ENCODE data around the gene PPT2. TPM values are rescaled to one million over a fixed set of nuclear protein-coding genes. Genes with fewer than 3 reads are reported as not detected.

PPT2 gene
- total RNA-seq, 1 experiment from 2014 or later = 70.9 TPM

- Histone ChIP-seq H3K4me1 (ENCODE audit: insufficient read depth, low read length, poor library complexity, severe bottlenecking) (peaks cover 20% of the 10 kb centered on the region), H3K27ac (ENCODE audit: low read depth, low read length, poor library complexity, severe bottlenecking) (peak overlapping the region; percentile 94), H3K27me3 (replicated peaks; ENCODE audit: insufficient read depth, low read depth, low read length, poor library complexity) (no peaks in the 10 kb centered on the region), H3K4me3 (ENCODE audit: low read depth, low read length, poor library complexity, severe bottlenecking) (peak overlapping the region; percentile 69), H3K9me3 (ENCODE audit: low read depth, low read length, poor library complexity, severe bottlenecking) (no peaks in the 10 kb centered on the region), H3K36me3 (ENCODE audit: insufficient read depth, low read length, poor library complexity, severe bottlenecking) (peaks cover 22% of the 10 kb centered on the region)
- no TSS peak for BruUV-seq (replicated peaks)
- CTCF ChIA-PET = no interaction called here
- DNase-seq (ENCODE audit: low spot score) = no peak
- intact Hi-C loops (cut with micrococcal nuclease; ENCODE audit: unreplicated experiment) = no loop called here
- POLR2A ChIA-PET (ENCODE audit: low non-redundant PET) = no interaction called here
- TF ChIP-seq EZH2 (IDR thresholded peaks at IDR 0.05; ENCODE audit: borderline replicate concordance, low read depth, low read length, poor library complexity, severe bottlenecking) = no peak
- TF ChIP-seq, protein P1, sequence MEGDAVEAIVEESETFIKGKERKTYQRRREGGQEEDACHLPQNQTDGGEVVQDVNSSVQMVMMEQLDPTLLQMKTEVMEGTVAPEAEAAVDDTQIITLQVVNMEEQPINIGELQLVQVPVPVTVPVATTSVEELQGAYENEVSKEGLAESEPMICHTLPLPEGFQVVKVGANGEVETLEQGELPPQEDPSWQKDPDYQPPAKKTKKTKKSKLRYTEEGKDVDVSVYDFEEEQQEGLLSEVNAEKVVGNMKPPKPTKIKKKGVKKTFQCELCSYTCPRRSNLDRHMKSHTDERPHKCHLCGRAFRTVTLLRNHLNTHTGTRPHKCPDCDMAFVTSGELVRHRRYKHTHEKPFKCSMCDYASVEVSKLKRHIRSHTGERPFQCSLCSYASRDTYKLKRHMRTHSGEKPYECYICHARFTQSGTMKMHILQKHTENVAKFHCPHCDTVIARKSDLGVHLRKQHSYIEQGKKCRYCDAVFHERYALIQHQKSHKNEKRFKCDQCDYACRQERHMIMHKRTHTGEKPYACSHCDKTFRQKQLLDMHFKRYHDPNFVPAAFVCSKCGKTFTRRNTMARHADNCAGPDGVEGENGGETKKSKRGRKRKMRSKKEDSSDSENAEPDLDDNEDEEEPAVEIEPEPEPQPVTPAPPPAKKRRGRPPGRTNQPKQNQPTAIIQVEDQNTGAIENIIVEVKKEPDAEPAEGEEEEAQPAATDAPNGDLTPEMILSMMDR (conservative IDR thresholded peaks at IDR 0.05; ENCODE audit: low read depth, low read length) = no peak
These were observed 35.3 kb downstream of the PPT2 start for GRCh38 chr6:32189069-32189741.

DNA sequence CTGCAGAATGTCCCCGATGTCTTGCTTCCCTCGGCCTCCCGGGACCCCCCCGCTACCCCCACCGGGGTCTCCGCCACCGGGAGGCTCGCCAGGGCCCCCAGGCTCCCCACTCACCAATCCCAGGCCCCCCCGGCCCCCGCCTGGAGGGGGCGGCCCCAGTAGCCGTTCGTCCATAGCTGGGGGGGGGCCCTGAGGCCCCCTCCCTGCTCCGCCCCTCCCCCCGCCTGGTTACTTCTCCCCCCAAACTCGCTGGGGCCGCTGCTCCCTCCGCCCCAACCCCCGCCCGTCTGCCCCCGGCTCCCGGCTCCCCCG is 35.8 kb downstream of the PPT2 start:
- POLR2A ChIA-PET (ENCODE audit: low non-redundant PET) = no interaction called here
- H3K9me3 ChIP-seq (ENCODE audit: low read depth, low read length, poor library complexity, severe bottlenecking) = no peaks in the 10 kb centered on the region
- no peaks in the 10 kb centered on the region for H3K27me3 ChIP-seq (replicated peaks; ENCODE audit: insufficient read depth, low read depth, low read length, poor library complexity)
- H3K27ac ChIP-seq (ENCODE audit: low read depth, low read length, poor library complexity, severe bottlenecking) = peak overlapping the region; percentile 94
- CTCF ChIA-PET = no interaction called here
- H3K36me3 ChIP-seq (ENCODE audit: insufficient read depth, low read length, poor library complexity, severe bottlenecking) = peaks cover 20% of the 10 kb centered on the region
- peaks cover 23% of the 10 kb centered on the region for H3K4me1 ChIP-seq (ENCODE audit: insufficient read depth, low read length, poor library complexity, severe bottlenecking)
- no TSS peak for BruUV-seq (replicated peaks)
- H3K4me3 ChIP-seq (ENCODE audit: low read depth, low read length, poor library complexity, severe bottlenecking) = peak overlapping the region; percentile 69
- DNase-seq (ENCODE audit: low spot score) = no peak
- intact Hi-C loops (cut with micrococcal nuclease; ENCODE audit: unreplicated experiment) = no loop called here
- no peak for TF ChIP-seq EZH2 (IDR thresholded peaks at IDR 0.05; ENCODE audit: borderline replicate concordance, low read depth, low read length, poor library complexity, severe bottlenecking)
- TF ChIP-seq, protein P1 (conservative IDR thresholded peaks at IDR 0.05; ENCODE audit: low read depth, low read length) = no peak

GRCh38 chr6:32190054-32190851 is 36.3 kb downstream of the PPT2 start, which contains the start of gene PBX2:
Gene PBX2, minus strand, starts transcription at chr6:32190202. Its CDS starts 287 bp downstream, at chr6:32189915.
- ChIA-PET CTCF (interaction anchor here (0.5 to 0.9 kb wide), 3 partner anchors 26 to 1058 kb away, joined by 3 read pairs; partner anchors contain the start of genes ATF6B and EGFL8), POLR2A (ENCODE audit: low non-redundant PET) (no interaction called here)
- Histone ChIP-seq H3K9me3 (ENCODE audit: low read depth, low read length, poor library complexity, severe bottlenecking) (no peaks in the 10 kb centered on the region), H3K4me3 (ENCODE audit: low read depth, low read length, poor library complexity, severe bottlenecking) (peak within 1 kb of the TSS; percentile 69), H3K4me1 (ENCODE audit: insufficient read depth, low read length, poor library complexity, severe bottlenecking) (peaks cover 28% of the 10 kb centered on the region), H3K36me3 (ENCODE audit: insufficient read depth, low read length, poor library complexity, severe bottlenecking) (peaks cover 20% of the 10 kb centered on the region), H3K27me3 (replicated peaks; ENCODE audit: insufficient read depth, low read depth, low read length, poor library complexity) (no peaks in the 10 kb centered on the region), H3K27ac (ENCODE audit: low read depth, low read length, poor library complexity, severe bottlenecking) (peak within 1 kb of the TSS; percentile 94)
- intact Hi-C loops (cut with micrococcal nuclease; ENCODE audit: unreplicated experiment) = no loop called here
- DNase-seq (ENCODE audit: low spot score) = peak; percentile 94
- TF ChIP-seq, protein P1 (conservative IDR thresholded peaks at IDR 0.05; ENCODE audit: low read depth, low read length) = no peak
- no peak for TF ChIP-seq EZH2 (IDR thresholded peaks at IDR 0.05; ENCODE audit: borderline replicate concordance, low read depth, low read length, poor library complexity, severe bottlenecking)
- TSS peak; percentile 95 for BruUV-seq (replicated peaks)
